DMS53 (cell line): ENCODE measurements around the gene CCDC149.
"Not testable (repeated sequence)": the region's sequence is repeated elsewhere in the genome, so short reads cannot be mapped to it uniquely, and the experiment has no call there.

Experiments used
- DNase-seq: peaks from one replicate; lab custom pipeline; 2025; lab: John Stamatoyannopoulos, UW

Gene CCDC149

GRCh38 chr4:24917076-24917856, 4.4 kb upstream of the CCDC149 start:
- no peak for DNase-seq

GRCh38 chr4:24915121-24915922, 2.5 kb upstream of the CCDC149 start:
- peak; percentile 50 for DNase-seq

- DNase-seq = no peak
These were observed 1.6 kb upstream of the CCDC149 start for GRCh38 chr4:24914460-24914859.

- no peak for DNase-seq
These were observed 260 bp upstream of the CCDC149 start for GRCh38 chr4:24913119-24913485.

- no peak for DNase-seq
These were observed 2.3 kb downstream of the CCDC149 start for GRCh38 chr4:24910499-24910898.

- DNase-seq = not testable (repeated sequence)
These were observed 3.2 kb downstream of the CCDC149 start for GRCh38 chr4:24909606-24910005.

- no peak for DNase-seq
These were observed 15.2 kb downstream of the CCDC149 start for GRCh38 chr4:24897639-24898038.

GRCh38 chr4:24896977-24897376, 15.9 kb downstream of the CCDC149 start:
- DNase-seq = no peak

- DNase-seq = peak; percentile 69
These were observed 16.8 kb downstream of the CCDC149 start for GRCh38 chr4:24896056-24896455.

- no peak for DNase-seq
These were observed 17.4 kb downstream of the CCDC149 start for GRCh38 chr4:24895461-24895860.

GRCh38 chr4:24894846-24895245, 18.0 kb downstream of the CCDC149 start:
- DNase-seq = no peak

GRCh38 chr4:24894243-24894642, 18.6 kb downstream of the CCDC149 start:
- DNase-seq = no peak

GRCh38 chr4:24892778-24893177, 20.1 kb downstream of the CCDC149 start:
- no peak for DNase-seq

GRCh38 chr4:24892278-24892677, 20.6 kb downstream of the CCDC149 start:
- DNase-seq = no peak

GRCh38 chr4:24890561-24891126, 22.2 kb downstream of the CCDC149 start:
- no peak for DNase-seq

GRCh38 chr4:24889991-24890390, 22.9 kb downstream of the CCDC149 start:
- no peak for DNase-seq

- DNase-seq = no peak
These were observed 24.1 kb downstream of the CCDC149 start for GRCh38 chr4:24888475-24889344.

- peak; percentile 46 for DNase-seq
These were observed 24.9 kb downstream of the CCDC149 start for GRCh38 chr4:24887881-24888430.

GRCh38 chr4:24886596-24886995, 26.2 kb downstream of the CCDC149 start:
- DNase-seq = no peak

GRCh38 chr4:24885342-24885741, 27.5 kb downstream of the CCDC149 start:
- no peak for DNase-seq

- DNase-seq = no peak
These were observed 27.9 kb downstream of the CCDC149 start for GRCh38 chr4:24884902-24885301.
